HEK293 (cell line): ENCODE results near the gene CCL27.

Experiments
- CTCF ChIA-PET: fragments of 350-600 bp; formaldehyde crosslinking; extraction: SDS; loops from one replicate; lab custom pipeline; 2021; ENCODE audit warnings: antibody characterized with exemption; lab: Yijun Ruan, JAX
- POLR2A ChIA-PET: fragments of 300-600 bp; formaldehyde crosslinking; extraction: SDS; loops from one replicate; lab custom pipeline; 2020; ENCODE audit warnings: antibody characterized with exemption, inconsistent platforms; lab: Yijun Ruan, JAX
- H3K27ac ChIP-seq: fragments of 200-500 bp; sonication (Bioruptor generic); 2 replicates; pipeline ENCODE4 v1.5.1; 2014; ENCODE audit warnings: low read depth, low read length, control low read depth, inconsistent platforms; ENCODE audit errors: extremely low read depth
- H3K36me3 ChIP-seq, 2 experiments: fragments of 200-500 bp in 1 of 2; sonication (Bioruptor generic) in 1 of 2; 1 replicate in 1 of 2; 2 replicates in 1 of 2; pipeline ENCODE4 v1.5.1; 2014 to 2017; ENCODE audit warnings: inconsistent platforms in 2 of 2, low read length in 2 of 2; ENCODE audit not compliant: control insufficient read depth in 2 of 2, insufficient read depth in 1 of 2
- H3K4me1 ChIP-seq: fragments of 200-500 bp; sonication (Bioruptor generic); 2 replicates; pipeline ENCODE4 v1.5.1; 2014; ENCODE audit warnings: mild to moderate bottlenecking, low read length, inconsistent platforms; ENCODE audit not compliant: control insufficient read depth, insufficient read depth
- H3K4me3 ChIP-seq: 2 replicates; pipeline ENCODE4 v1.5.1; 2011; ENCODE audit warnings: low read depth, mild to moderate bottlenecking, control low read depth, low read length, moderate library complexity
- H3K9me3 ChIP-seq: fragments of 200-500 bp; sonication (Bioruptor generic); 2 replicates; pipeline ENCODE4 v1.5.1; 2014; ENCODE audit warnings: low read depth, low read length, inconsistent platforms; ENCODE audit not compliant: control insufficient read depth, insufficient read depth
- AEBP2 ChIP-seq: fragments of 450-650 bp; formaldehyde crosslinking; IDR thresholded peaks from 2 replicates; pipeline ENCODE4 v1.5.1; 2016; ENCODE audit warnings: missing biosample characterization, missing genetic modification characterization, borderline replicate concordance
- FEZF1 ChIP-seq: fragments of 450-650 bp; formaldehyde crosslinking; IDR thresholded peaks from 2 replicates; pipeline ENCODE4 v1.5.1; 2016; ENCODE audit warnings: missing biosample characterization, missing genetic modification characterization
- KLF16 ChIP-seq: fragments of 450-650 bp; formaldehyde crosslinking; IDR thresholded peaks from 2 replicates; pipeline ENCODE4 v1.5.1; 2017; ENCODE audit warnings: missing biosample characterization, missing genetic modification characterization
- KLF17 ChIP-seq: fragments of 450-650 bp; formaldehyde crosslinking; IDR thresholded peaks from 2 replicates; pipeline ENCODE4 v1.5.1; 2016; ENCODE audit warnings: missing biosample characterization, missing genetic modification characterization
- SP3 ChIP-seq: fragments of 450-650 bp; formaldehyde crosslinking; IDR thresholded peaks from 2 replicates; pipeline ENCODE4 v1.5.1; 2016; ENCODE audit warnings: missing biosample characterization, missing genetic modification characterization
- YY2 ChIP-seq: fragments of 450-650 bp; formaldehyde crosslinking; IDR thresholded peaks from 2 replicates; pipeline ENCODE4 v1.5.1; 2016; ENCODE audit warnings: missing biosample characterization, missing genetic modification characterization
- ZBTB10 ChIP-seq: fragments of 450-650 bp; formaldehyde crosslinking; IDR thresholded peaks from 2 replicates; pipeline ENCODE4 v1.5.1; 2016; ENCODE audit warnings: missing biosample characterization, missing genetic modification characterization
- ZBTB21 ChIP-seq: fragments of 450-650 bp; formaldehyde crosslinking; IDR thresholded peaks from 2 replicates; pipeline ENCODE4 v1.5.1; 2017; ENCODE audit warnings: missing biosample characterization, missing genetic modification characterization
- ZFP3 ChIP-seq: fragments of 450-650 bp; formaldehyde crosslinking; IDR thresholded peaks from 2 replicates; pipeline ENCODE4 v1.5.1; 2016; ENCODE audit warnings: low read depth, missing biosample characterization, missing genetic modification characterization
- ZNF155 ChIP-seq: fragments of 450-650 bp; formaldehyde crosslinking; IDR thresholded peaks from 2 replicates; pipeline ENCODE4 v1.5.1; 2016; ENCODE audit warnings: missing biosample characterization, missing genetic modification characterization
- ZNF221 ChIP-seq: fragments of 450-650 bp; formaldehyde crosslinking; IDR thresholded peaks from 2 replicates; pipeline ENCODE4 v1.5.1; 2017; ENCODE audit warnings: missing biosample characterization, missing genetic modification characterization, borderline replicate concordance
- ZNF266 ChIP-seq: fragments of 450-650 bp; formaldehyde crosslinking; IDR thresholded peaks from 2 replicates; pipeline ENCODE4 v1.5.1; 2016; ENCODE audit warnings: missing biosample characterization, missing genetic modification characterization, low read depth
- ZNF335 ChIP-seq: fragments of 450-650 bp; formaldehyde crosslinking; conservative IDR thresholded peaks from 2 replicates; pipeline ENCODE4 v1.5.1; 2016; ENCODE audit warnings: missing biosample characterization, missing genetic modification characterization
- ZNF37A ChIP-seq: fragments of 450-650 bp; IDR thresholded peaks from 2 replicates; pipeline ENCODE4 v1.5.1; 2018; ENCODE audit warnings: missing biosample characterization, missing genetic modification characterization
- ZNF426 ChIP-seq: fragments of 450-650 bp; formaldehyde crosslinking; IDR thresholded peaks from 2 replicates; pipeline ENCODE4 v1.5.1; 2017; ENCODE audit warnings: missing biosample characterization, missing genetic modification characterization, mild to moderate bottlenecking, inconsistent platforms, moderate library complexity
- ZNF544 ChIP-seq: fragments of 450-650 bp; formaldehyde crosslinking; IDR thresholded peaks from 2 replicates; pipeline ENCODE4 v1.5.0; 2017; ENCODE audit warnings: missing biosample characterization, missing genetic modification characterization
- ZNF600 ChIP-seq: fragments of 450-650 bp; formaldehyde crosslinking; IDR thresholded peaks from 2 replicates; pipeline ENCODE4 v1.5.1; 2016; ENCODE audit warnings: missing biosample characterization, missing genetic modification characterization
- ZNF660 ChIP-seq: fragments of 450-650 bp; IDR thresholded peaks from 2 replicates; pipeline ENCODE4 v1.5.1; 2018; ENCODE audit warnings: missing biosample characterization, mild to moderate bottlenecking, missing genetic modification characterization
- TF ChIP-seq, protein P1 (sequence below): fragments of 450-650 bp; formaldehyde crosslinking; conservative IDR thresholded peaks from 2 replicates; pipeline ENCODE4 v1.5.1; 2016; ENCODE audit warnings: low read depth, missing biosample characterization, missing genetic modification characterization

The CCL27 gene

DNA sequence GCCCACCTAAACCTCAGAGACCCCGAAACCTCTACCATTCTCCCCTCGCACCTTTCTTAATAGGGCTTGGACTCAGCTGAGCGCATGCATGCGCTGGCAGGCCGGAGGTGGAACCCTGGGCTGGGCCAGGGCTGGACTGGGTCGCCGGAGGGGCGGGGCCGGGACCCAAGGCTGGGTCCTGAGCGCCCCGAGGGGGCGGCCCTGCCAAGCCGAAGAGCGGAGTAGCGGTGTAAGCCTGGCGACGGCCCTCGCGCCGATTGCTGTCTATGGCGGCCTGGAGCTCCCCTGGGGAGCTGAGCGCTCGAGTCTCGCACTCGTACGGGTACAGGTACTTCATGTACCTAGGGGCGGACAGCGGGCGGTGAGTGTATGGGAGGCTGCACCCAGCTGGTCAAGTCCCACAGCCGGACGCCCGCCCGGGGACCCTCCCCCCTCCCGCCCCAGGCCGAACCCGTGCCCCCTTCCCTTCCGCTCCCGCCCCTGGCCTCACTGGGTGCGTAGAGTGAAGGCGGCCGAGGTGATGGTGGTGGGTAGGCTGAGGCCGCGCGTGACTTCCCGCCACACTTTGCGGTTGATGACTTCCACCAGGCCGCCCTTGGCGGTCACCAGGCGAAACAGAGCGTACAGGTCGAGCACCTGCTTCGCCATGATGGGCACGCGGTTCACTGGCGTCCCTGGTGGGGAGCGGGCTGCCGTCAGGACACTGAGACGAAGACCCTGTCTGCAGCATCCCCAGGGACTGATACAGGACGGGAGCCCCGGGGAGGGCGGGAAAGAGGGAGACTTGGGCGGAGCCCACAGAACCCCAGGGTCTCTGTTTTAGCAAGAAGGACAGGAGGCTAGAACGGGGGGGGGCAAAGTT is 38.9 kb downstream of the CCL27 start:
- CTCF ChIA-PET: interaction anchor here (0.7 to 7.3 kb wide), 2 partner anchors 10 to 1037 kb away, joined by 3 to 59 read pairs; no protein-coding TSS in a partner anchor

DNA sequence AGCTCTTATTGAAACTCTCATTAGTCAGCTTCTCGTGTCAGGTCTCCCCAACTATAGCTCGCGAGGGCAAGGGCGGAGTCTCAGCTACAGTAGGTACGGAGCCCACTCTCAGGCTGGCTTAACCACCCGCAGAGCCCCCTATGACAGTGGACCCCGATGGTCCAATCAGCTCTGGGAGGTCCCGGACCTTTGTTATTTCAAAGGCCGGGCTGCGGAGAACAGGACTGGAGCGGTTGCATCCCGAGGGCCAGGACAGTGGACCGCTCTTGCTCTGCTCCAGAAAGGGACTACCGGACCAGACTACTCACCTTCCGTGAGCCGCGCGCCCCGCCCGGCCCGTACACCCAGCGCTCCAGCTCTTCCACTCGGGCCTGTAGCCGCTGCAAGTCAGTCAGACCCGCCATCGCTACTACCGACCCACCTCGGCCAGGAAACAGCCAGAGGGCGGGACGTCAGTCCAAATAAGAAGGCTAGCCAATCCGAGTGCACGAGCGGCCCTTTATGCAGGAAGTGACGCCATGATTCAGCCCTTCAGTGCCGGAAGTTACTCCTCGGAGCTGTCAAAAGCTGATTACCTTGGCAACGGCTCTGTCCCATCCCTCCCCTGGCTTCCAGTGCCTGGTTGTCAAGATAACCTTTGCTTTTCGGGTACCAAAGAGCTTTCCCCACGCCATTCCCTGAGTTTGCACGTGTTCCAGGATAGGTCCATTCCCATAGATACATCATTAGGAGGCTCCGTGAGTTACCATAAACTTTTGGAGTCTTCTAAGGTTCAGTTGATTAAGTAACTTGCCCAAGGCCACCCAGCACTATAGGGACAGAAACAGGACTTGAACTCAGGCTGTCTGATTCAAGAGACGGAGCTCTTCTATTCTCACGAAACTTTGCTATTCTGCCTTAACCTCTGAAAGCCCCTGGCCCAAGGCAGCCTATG is 42.1 kb downstream of the CCL27 start, which contains the start of gene DCTN3:
DCTN3 (minus strand) TSS at position 435 of the 934 bp plus-strand sequence; CDS start at position 404, 31 bp downstream.
- Histone ChIP-seq H3K9me3 (no peaks in the 10 kb centered on the region), H3K36me3 (peaks cover 5 to 38% of the 10 kb centered on the region in 2 experiments; a peak in 2 of 3 replicates), H3K27ac (peak within 1 kb of the TSS; percentile 27; the same call in 1 of the 2 replicates), H3K4me1 (no peaks in the 10 kb centered on the region), H3K4me3 (peak within 1 kb of the TSS; percentile 91)
- ChIA-PET POLR2A (interaction anchor here (0.6 to 2.6 kb wide), 11 partner anchors 9 to 243 kb away, joined by 3 to 23 read pairs (median 4); partner anchors contain the start of genes GALT, MYORG and SIGMAR1), CTCF (interaction anchor here (0.6 to 7.3 kb wide), 13 partner anchors 9 to 242 kb away, joined by 3 to 59 read pairs (median 3); partner anchors contain the start of genes ARID3C and RPP25L)
- TF ChIP-seq ZBTB21 (tag by site-specific recombination) (peak; percentile 84), ZNF544 (no peak), ZNF155 (tag by site-specific recombination) (no peak), KLF17 (no peak), ZNF221 (tag by site-specific recombination) (no peak), ZNF335 (tag by site-specific recombination) (peak; percentile 14; the same call in 1 of the 2 replicates), ZNF600 (tag by site-specific recombination) (0 out of 2 replicates have a peak, but pooled peaks have one; percentile 30), YY2 (peak; percentile 58; the same call in 1 of the 2 replicates), ZFP3 (tag by site-specific recombination) (no peak)
- TF ChIP-seq, protein P1, sequence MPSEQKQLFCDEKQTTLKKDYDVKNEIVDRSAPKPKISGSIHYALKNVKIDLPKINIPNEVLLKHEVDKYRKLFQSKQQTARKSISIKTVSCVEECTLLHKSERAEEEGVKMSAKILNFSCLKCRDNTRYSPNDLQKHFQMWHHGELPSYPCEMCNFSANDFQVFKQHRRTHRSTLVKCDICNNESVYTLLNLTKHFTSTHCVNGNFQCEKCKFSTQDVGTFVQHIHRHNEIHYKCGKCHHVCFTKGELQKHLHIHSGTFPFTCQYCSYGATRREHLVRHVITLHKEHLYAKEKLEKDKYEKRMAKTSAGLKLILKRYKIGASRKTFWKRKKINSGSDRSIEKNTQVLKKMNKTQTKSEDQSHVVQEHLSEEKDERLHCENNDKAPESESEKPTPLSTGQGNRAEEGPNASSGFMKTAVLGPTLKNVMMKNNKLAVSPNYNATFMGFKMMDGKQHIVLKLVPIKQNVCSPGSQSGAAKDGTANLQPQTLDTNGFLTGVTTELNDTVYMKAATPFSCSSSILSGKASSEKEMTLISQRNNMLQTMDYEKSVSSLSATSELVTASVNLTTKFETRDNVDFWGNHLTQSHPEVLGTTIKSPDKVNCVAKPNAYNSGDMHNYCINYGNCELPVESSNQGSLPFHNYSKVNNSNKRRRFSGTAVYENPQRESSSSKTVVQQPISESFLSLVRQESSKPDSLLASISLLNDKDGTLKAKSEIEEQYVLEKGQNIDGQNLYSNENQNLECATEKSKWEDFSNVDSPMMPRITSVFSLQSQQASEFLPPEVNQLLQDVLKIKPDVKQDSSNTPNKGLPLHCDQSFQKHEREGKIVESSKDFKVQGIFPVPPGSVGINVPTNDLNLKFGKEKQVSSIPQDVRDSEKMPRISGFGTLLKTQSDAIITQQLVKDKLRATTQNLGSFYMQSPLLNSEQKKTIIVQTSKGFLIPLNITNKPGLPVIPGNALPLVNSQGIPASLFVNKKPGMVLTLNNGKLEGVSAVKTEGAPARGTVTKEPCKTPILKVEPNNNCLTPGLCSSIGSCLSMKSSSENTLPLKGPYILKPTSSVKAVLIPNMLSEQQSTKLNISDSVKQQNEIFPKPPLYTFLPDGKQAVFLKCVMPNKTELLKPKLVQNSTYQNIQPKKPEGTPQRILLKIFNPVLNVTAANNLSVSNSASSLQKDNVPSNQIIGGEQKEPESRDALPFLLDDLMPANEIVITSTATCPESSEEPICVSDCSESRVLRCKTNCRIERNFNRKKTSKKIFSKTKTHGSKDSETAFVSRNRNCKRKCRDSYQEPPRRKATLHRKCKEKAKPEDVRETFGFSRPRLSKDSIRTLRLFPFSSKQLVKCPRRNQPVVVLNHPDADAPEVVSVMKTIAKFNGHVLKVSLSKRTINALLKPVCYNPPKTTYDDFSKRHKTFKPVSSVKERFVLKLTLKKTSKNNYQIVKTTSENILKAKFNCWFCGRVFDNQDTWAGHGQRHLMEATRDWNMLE (tag by site-specific recombination): peak; percentile 89

More for the DNA sequence above, 38.9 kb downstream of the CCL27 start:
- no peaks in the 10 kb centered on the region; the same call in 1 of the 2 replicates for H3K4me1 ChIP-seq
- H3K36me3 ChIP-seq: peaks cover 0 to 5% of the 10 kb centered on the region in 2 experiments; a peak in 1 of 3 replicates
- TF ChIP-seq ZBTB10 (tag by site-specific recombination) (no peak), ZNF660 (tag by site-specific recombination) (no peak), ZNF335 (tag by site-specific recombination) (no peak), SP3 (no peak), KLF16 (tag by site-specific recombination) (no peak), ZNF426 (tag by site-specific recombination) (no peak), AEBP2 (tag by site-specific recombination) (no peak), ZNF37A (tag by site-specific recombination) (no peak), FEZF1 (no peak), ZNF266 (no peak)
- POLR2A ChIA-PET: no interaction called here
- H3K4me3 ChIP-seq: no peak overlapping the region
- no peak overlapping the region for H3K27ac ChIP-seq
- no peaks in the 10 kb centered on the region for H3K9me3 ChIP-seq
